GM21360 (cell line): ENCODE data around the gene C1orf216.
"Not testable (repeated sequence)": the region's sequence is repeated elsewhere in the genome, so short reads cannot be mapped to it uniquely, and the experiment has no call there.

Experiments used
- ATAC-seq: cut with Tn5 transposase; IDR thresholded peaks from one replicate; pipeline ENCODE4 v1.9.1; 2021; ENCODE audit warnings: mild to moderate bottlenecking, moderate library complexity; ENCODE audit not compliant: unreplicated experiment

C1orf216 gene

DNA sequence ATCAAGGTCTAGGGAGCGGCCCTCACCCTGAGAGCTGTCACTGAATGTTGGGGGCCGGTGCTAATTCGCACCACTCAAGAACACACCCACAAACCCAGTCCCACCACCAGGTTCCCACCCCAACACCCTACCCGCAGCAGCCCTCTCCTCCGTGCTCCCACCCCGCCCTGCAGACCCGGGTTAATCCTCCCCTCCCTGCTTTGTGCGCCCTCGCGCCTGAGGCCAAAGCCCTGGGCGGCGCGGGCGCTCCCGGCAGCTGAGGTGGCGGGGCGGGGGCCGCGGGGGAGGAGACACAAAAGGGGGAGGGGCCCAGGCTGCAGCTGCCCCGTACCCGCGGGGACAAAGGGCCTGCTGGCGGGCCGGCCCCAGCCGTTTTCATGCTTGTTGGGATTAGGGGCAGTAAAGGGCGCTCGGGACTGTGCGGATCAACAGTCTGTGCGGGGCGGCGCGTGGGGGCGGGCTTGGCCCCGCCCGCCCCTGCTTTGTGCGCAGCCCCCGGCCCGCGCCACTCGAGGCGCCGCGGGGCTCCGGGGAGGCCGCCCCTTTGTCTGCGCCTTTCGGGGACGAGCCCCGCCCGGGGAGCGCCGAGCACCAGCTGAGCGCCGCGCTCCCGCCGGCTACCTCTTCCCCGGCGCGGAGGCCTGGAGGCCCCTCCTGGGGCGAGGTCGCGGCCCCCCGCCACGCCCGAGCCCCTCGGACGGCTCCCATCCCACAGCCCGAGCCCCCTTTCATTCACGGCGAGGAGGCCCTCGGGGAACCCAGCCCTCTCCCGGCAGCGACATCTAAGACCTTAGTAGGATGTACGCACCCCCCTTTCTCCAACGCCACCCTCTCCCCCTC, 10.9 kb downstream of the C1orf216 start:
- ATAC-seq: no peak

GRCh38 chr1:35706846-35707600, 11.7 kb downstream of the C1orf216 start:
- ATAC-seq: no peak

DNA sequence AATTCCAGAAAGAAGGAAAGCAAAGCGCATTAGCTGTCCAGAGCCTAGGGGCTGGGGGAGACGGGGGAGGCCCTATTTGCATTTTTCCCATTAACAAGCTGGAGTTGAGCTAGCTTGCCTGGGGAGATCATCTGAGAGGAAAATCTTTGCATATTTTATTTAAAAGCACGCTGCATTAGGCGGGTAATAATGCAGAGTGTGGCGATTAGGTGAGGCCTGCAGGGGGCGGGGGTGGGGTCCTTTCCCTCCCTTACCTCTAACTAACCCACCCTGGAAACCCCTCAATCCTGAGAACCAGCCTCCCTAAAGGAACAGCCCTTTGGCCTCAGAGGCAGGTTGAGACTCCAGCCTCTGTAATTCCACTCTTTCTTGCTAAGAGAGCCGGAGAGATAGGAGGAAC, 16.2 kb downstream of the C1orf216 start:
- ATAC-seq: no peak

DNA sequence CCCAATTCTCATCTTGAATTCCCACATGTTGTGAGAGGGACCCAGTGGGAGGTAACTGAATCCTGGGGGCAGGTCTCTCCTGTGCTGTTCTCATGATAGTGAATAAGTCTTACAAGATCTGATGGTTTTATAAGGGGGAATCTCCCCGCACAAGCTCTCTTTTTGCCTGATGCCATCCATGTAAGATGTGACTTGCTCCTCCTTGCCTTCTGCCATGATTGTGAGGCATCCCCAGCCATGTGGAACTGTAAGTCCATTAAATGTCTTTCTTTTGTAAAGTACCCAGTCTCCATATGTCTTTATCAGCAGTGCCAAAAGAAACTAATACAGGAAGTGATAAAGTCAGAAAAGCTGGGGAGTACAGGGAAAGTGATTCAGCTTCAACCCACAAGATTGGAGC, 19.5 kb downstream of the C1orf216 start:
- ATAC-seq: not testable (repeated sequence)

DNA sequence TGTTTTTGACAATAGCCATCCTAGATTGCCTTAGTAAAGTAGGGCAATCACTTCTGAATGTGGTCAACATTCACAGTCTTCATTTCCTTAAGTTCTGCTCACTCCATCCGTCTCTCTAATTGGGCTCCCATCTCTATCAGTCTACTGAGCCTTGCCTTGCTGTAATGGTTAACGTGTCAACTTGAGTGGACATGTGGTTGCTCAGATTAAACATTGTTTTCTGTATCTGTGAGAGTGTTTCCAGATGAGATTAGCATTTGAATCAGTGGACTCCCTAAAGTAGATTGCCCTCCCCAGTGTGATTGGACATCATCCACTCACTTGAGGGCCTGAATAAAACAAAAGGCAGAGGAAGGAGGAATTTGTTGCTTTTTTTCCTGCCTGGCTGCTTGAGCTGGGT, 26.4 kb downstream of the C1orf216 start:
- no peak for ATAC-seq

GRCh38 chr1:35691571-35692220, 27.0 kb downstream of the C1orf216 start:
- ATAC-seq: no peak

- no peak for ATAC-seq
Measured at GRCh38 chr1:35691080-35691479, 27.6 kb downstream of the C1orf216 start.

GRCh38 chr1:35690103-35690502, 28.6 kb downstream of the C1orf216 start:
- ATAC-seq: not testable (repeated sequence)

GRCh38 chr1:35688161-35688560, 30.5 kb downstream of the C1orf216 start:
- no peak for ATAC-seq

- no peak for ATAC-seq
Measured at GRCh38 chr1:35683012-35683411, 35.7 kb downstream of the C1orf216 start.

GRCh38 chr1:35680271-35680670, 38.4 kb downstream of the C1orf216 start:
- ATAC-seq: no peak

GRCh38 chr1:35675773-35676172, 42.9 kb downstream of the C1orf216 start:
- no peak for ATAC-seq

- ATAC-seq: no peak
Measured at GRCh38 chr1:35674111-35674510, 44.6 kb downstream of the C1orf216 start.

DNA sequence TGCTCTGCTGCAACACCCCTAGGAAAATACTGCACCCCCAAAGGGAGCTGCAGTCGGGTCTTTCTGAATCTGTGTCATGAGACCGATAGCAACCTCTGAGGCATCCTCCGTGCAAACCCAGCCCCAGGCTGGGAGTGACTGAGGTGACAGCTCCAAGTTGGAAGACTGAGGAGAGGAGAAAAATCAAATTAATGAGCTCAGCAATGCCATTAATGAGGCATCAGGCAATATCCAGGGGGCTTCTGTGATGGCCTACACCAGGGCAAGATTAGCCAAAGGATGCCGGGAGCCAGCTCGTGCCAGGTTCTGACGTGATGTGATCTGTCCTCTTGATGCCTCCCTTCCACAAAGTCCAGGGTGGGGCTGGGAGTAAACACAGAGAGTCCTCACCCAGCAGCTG, 46.6 kb downstream of the C1orf216 start:
- no peak for ATAC-seq

DNA sequence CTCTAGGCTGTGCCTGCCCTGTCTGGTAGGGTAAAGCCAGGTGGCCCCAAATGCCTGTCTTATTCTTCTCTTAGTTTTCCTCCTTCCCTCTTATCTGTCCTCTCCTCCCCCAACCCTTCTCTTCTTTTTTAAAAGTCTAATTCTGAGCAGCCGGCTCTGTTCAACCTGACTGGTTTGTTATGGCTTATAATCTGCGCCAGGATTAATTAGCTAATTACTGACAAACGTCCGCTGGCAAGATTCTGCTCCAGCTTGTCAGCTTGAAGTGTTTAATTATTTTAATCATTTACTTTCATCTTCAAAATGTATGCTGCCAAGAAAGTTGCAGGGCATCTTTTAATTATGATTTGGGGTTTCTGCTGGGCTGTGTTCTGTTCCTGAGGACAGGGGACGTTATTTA, 50.2 kb downstream of the C1orf216 start:
- ATAC-seq: no peak

DNA sequence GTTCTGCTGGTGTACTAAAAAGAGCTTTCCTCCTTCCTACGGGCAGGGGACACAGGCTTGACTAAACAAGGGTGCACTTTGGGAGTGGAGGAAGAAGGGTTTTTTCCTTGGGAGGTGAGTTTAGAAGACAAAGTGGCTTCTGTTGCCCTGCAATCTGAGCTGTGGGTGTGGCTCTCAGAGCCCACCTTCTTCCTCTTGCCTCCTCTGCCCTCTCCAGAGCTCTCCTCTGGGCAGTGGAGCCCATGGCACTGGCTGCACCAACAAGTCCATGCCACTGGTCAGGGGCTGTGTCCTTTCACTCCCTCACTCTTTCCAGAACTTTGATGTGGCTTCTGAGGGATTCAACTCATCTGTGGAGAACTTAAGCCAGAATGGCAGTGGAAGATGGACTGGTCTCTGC, 51.8 kb downstream of the C1orf216 start:
- ATAC-seq: no peak

DNA sequence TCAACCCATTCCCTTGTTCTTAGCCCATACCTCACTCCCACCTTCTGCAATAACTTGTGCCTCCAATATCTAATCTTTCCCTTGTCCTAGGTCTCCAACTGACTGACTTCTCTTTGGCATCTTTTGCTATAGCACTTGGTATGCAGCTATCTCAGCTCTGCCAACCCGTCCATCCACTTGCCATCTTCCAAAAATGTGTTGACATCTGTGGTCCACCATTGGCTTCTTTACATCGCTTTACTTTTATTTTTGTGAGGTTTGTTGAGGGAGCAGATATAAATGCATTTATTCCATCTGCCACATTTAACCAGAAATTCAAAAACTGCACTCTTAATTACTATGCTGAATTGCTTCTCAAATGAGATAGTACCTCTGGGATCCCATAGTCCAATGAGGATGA, 52.5 kb downstream of the C1orf216 start:
- ATAC-seq: no peak
